ENCODE data around the gene ZCCHC7. TPM values are rescaled to one million over a fixed set of nuclear protein-coding genes. Genes with fewer than 3 reads are reported as not detected.

The ZCCHC7 gene
- total and polyA plus RNA-seq, 2 experiments from 2014 or later = 29.8 to 38.8 TPM

DNA sequence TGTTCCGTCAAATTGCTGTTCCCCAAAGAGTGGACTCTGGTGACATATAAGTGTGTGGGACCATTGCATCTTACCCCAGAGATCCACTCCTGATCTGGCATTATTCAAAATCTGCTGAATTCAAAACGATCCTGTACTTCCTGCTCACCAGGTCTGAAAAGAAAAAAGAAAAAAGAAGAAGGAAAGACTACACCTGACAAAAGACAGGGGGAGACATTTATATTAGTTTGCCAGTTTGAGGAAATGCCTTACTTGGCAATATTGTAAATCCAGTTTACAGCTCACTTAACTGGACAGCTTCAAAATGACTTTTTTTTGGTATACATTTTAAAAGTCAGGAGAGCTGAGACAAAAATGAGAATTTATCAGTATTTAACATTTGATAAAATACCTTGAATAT, 287.1 kb downstream of the ZCCHC7 start:
- Histone ChIP-seq H3K27me3 (ENCODE audit: insufficient read depth) (no peaks in the 10 kb centered on the region), H3K4me3 (no peak overlapping the region), H3K79me2 (replicated peaks; ENCODE audit: insufficient read depth) (no peaks in the 10 kb centered on the region), H3K9me2 (ENCODE audit: insufficient read depth) (0 out of 2 replicates have a peak, but pooled peaks cover 3% of the 10 kb centered on the region), H2AFZ (no peak overlapping the region), H4K20me1 (replicated peaks; ENCODE audit: insufficient read depth) (no peaks in the 10 kb centered on the region), H3K36me3 (ENCODE audit: insufficient read depth) (no peaks in the 10 kb centered on the region), H3K27ac (ENCODE audit: low read depth) (no peak overlapping the region), H3F3A (replicated peaks; ENCODE audit: low read depth) (0 out of 2 replicates have a peak, but pooled peaks cover 4% of the 10 kb centered on the region), H3K4me1 (ENCODE audit: insufficient read depth) (no peaks in the 10 kb centered on the region), H3K4me2 (no peak overlapping the region)
- Mint-ChIP-seq H3K27ac (no peak overlapping the region), H3K9me3 (no peaks in the 10 kb centered on the region), H3K27me3 (ENCODE audit: insufficient read depth, low read depth, poor library complexity) (peaks cover 5% of the 10 kb centered on the region), H3K4me3 (no peak overlapping the region), H3K4me1 (peaks cover 24% of the 10 kb centered on the region), H3K36me3 (ENCODE audit: low read depth) (no peaks in the 10 kb centered on the region)
- no peak for ATAC-seq
- peak; percentile 45 for DNase-seq (ENCODE audit: low spot score)
- TF ChIP-seq, protein P1, sequence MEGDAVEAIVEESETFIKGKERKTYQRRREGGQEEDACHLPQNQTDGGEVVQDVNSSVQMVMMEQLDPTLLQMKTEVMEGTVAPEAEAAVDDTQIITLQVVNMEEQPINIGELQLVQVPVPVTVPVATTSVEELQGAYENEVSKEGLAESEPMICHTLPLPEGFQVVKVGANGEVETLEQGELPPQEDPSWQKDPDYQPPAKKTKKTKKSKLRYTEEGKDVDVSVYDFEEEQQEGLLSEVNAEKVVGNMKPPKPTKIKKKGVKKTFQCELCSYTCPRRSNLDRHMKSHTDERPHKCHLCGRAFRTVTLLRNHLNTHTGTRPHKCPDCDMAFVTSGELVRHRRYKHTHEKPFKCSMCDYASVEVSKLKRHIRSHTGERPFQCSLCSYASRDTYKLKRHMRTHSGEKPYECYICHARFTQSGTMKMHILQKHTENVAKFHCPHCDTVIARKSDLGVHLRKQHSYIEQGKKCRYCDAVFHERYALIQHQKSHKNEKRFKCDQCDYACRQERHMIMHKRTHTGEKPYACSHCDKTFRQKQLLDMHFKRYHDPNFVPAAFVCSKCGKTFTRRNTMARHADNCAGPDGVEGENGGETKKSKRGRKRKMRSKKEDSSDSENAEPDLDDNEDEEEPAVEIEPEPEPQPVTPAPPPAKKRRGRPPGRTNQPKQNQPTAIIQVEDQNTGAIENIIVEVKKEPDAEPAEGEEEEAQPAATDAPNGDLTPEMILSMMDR (conservative IDR thresholded peaks at IDR 0.05; ENCODE audit: low read depth in 2 of 2) = peak in 1 of 2 experiments; percentile 72; a peak in 3 of 4 replicates
- TF ChIP-seq CREB1 (CRISPR knock-in tag; IDR thresholded peaks at IDR 0.05; ENCODE audit: low read depth) = no peak

Small RNAs within 50 kb of the gene (small RNA-seq; reads per million reads assigned to genes)
- gene AL512604.1 (ENCODE audit: low replicate concordance) (not detected), gene RF00019 (ENCODE audit: low replicate concordance) (not detected), gene RNU6-677P (ENCODE audit: low replicate concordance) (not detected)

Other genes with a start within 250 kb of the ZCCHC7 start
- 0.17 and 0.27 TPM in 2 replicates for gene PAX5, start 86.3 kb upstream of the ZCCHC7 start, total RNA-seq (2014; rRNA removed; shearing (Covaris generic))
- gene PAX5, start 86.3 kb upstream of the ZCCHC7 start, polyA plus RNA-seq (2016; fragmentation: Nextera tagmentation; extraction: Ambion mirVana) = 0.30 and 0.60 TPM in 2 replicates